ENCODE measurements around the gene BRINP1. TPM values are rescaled to one million over a fixed set of nuclear protein-coding genes. Genes with fewer than 3 reads are reported as not detected.

The BRINP1 gene
- 0.23 and 0.26 TPM in 2 replicates for total RNA-seq (2014; rRNA removed)
- 1.3 TPM for polyA plus RNA-seq (2012)

- DNase-seq (ENCODE audit: low read depth), result peak; percentile 37
These were observed at the start of gene BRINP1 for GRCh38 chr9:119368681-119369581. Gene BRINP1, minus strand, starts transcription at chr9:119369435. Its CDS starts 56,080 bp downstream, at chr9:119313355.

GRCh38 chr9:119418721-119419120, 49.5 kb upstream of the BRINP1 start:
- DNase-seq (ENCODE audit: low read depth), result no peak

GRCh38 chr9:119416793-119417192, 47.6 kb upstream of the BRINP1 start:
- no peak for DNase-seq (ENCODE audit: low read depth)

GRCh38 chr9:119412399-119412798, 43.2 kb upstream of the BRINP1 start:
- no peak for DNase-seq (ENCODE audit: low read depth)

GRCh38 chr9:119409552-119409951, 40.3 kb upstream of the BRINP1 start:
- no peak for DNase-seq (ENCODE audit: low read depth)

- DNase-seq (ENCODE audit: low read depth), result no peak
These were observed 31.4 kb upstream of the BRINP1 start for GRCh38 chr9:119400606-119401005.

- DNase-seq (ENCODE audit: low read depth), result no peak
These were observed 29.1 kb upstream of the BRINP1 start for GRCh38 chr9:119398350-119398749.

GRCh38 chr9:119391878-119392277, 22.6 kb upstream of the BRINP1 start:
- DNase-seq (ENCODE audit: low read depth), result no peak

- DNase-seq (ENCODE audit: low read depth), result peak; percentile 8
These were observed 6.7 kb upstream of the BRINP1 start for GRCh38 chr9:119375892-119376291.

- DNase-seq (ENCODE audit: low read depth), result no peak
These were observed 3.7 kb upstream of the BRINP1 start for GRCh38 chr9:119372951-119373350.

GRCh38 chr9:119370816-119371215, 1.6 kb upstream of the BRINP1 start:
- peak; percentile 18 for DNase-seq (ENCODE audit: low read depth)

GRCh38 chr9:119369680-119370366, 588 bp upstream of the BRINP1 start:
- no peak for DNase-seq (ENCODE audit: low read depth)

GRCh38 chr9:119368179-119368578, 1.1 kb downstream of the BRINP1 start:
- DNase-seq (ENCODE audit: low read depth), result no peak

- DNase-seq (ENCODE audit: low read depth), result no peak
These were observed 1.6 kb downstream of the BRINP1 start for GRCh38 chr9:119367683-119368075.

GRCh38 chr9:119366909-119367682, 2.1 kb downstream of the BRINP1 start:
- no peak for DNase-seq (ENCODE audit: low read depth)

- peak; percentile 25 for DNase-seq (ENCODE audit: low read depth)
These were observed 3.8 kb downstream of the BRINP1 start for GRCh38 chr9:119365291-119366027.

GRCh38 chr9:119360237-119360636, 9.0 kb downstream of the BRINP1 start:
- DNase-seq (ENCODE audit: low read depth), result no peak

- DNase-seq (ENCODE audit: low read depth), result no peak
These were observed 11.7 kb downstream of the BRINP1 start for GRCh38 chr9:119357336-119358096.

GRCh38 chr9:119349351-119349825, 19.8 kb downstream of the BRINP1 start:
- DNase-seq (ENCODE audit: low read depth), result no peak

All from LHCN-M2 (cell line).